GM19193 (cell line): Measurements from ENCODE around the gene FIGNL2.

Experiments used
- POLR2A ChIP-seq: IDR thresholded peaks from 4 replicates; pipeline ENCODE4 v1.6.1; 2011; ENCODE audit not compliant: insufficient read depth, insufficient read length; ENCODE audit errors: extremely low read depth

FIGNL2 gene

GRCh38 chr12:51801027-51801426 is 47.5 kb downstream of the FIGNL2 start:
- TF ChIP-seq POLR2A, result no peak

- no peak for TF ChIP-seq POLR2A
Measured at GRCh38 chr12:51798501-51798900, 50.0 kb downstream of the FIGNL2 start.

- no peak for TF ChIP-seq POLR2A
Measured at GRCh38 chr12:51797301-51797700, 51.2 kb downstream of the FIGNL2 start.

GRCh38 chr12:51793201-51793600 is 55.3 kb downstream of the FIGNL2 start:
- TF ChIP-seq POLR2A, result no peak

GRCh38 chr12:51792417-51792816 is 56.1 kb downstream of the FIGNL2 start:
- no peak for TF ChIP-seq POLR2A

- TF ChIP-seq POLR2A, result no peak
Measured at GRCh38 chr12:51788876-51789275, 59.6 kb downstream of the FIGNL2 start.

- TF ChIP-seq POLR2A, result no peak
Measured at GRCh38 chr12:51785906-51786305, 62.6 kb downstream of the FIGNL2 start.

GRCh38 chr12:51784688-51785087 is 63.8 kb downstream of the FIGNL2 start:
- TF ChIP-seq POLR2A, result no peak

GRCh38 chr12:51779876-51780275 is 68.6 kb downstream of the FIGNL2 start:
- no peak for TF ChIP-seq POLR2A

- TF ChIP-seq POLR2A, result no peak
Measured at GRCh38 chr12:51777973-51778372, 70.5 kb downstream of the FIGNL2 start.

GRCh38 chr12:51777457-51777856 is 71.1 kb downstream of the FIGNL2 start:
- TF ChIP-seq POLR2A, result no peak

- no peak for TF ChIP-seq POLR2A
Measured at GRCh38 chr12:51774933-51775332, 73.6 kb downstream of the FIGNL2 start.

GRCh38 chr12:51773145-51773869 is 75.2 kb downstream of the FIGNL2 start:
- TF ChIP-seq POLR2A, result no peak

GRCh38 chr12:51771008-51771407 is 77.5 kb downstream of the FIGNL2 start:
- TF ChIP-seq POLR2A, result no peak
